T follicular helper cell (primary cell): ENCODE data around the gene LOXL3.
A peak's percentile ranks its signal among the peaks of the same experiment; 100 is the strongest.

Experiments used
- DNase-seq: peaks from one replicate; pipeline ENCODE4 v3.0.0-alpha.2; 2020; ENCODE audit warnings: low read depth

The LOXL3 gene

GRCh38 chr2:74526649-74527230 lies 27.0 kb downstream of the LOXL3 start:
- no peak for DNase-seq

GRCh38 chr2:74525717-74526648 lies 27.8 kb downstream of the LOXL3 start, which contains the start of gene DQX1:
DQX1 (minus strand) TSS chr2:74526231; CDS start chr2:74525729, 502 bp downstream.
- no peak for DNase-seq

- DNase-seq, result no peak
Measured at GRCh38 chr2:74524955-74525716, 28.6 kb downstream of the LOXL3 start.

GRCh38 chr2:74524005-74524404 lies 29.7 kb downstream of the LOXL3 start:
- DNase-seq, result no peak

- DNase-seq, result no peak
Measured at GRCh38 chr2:74522516-74522915, 31.2 kb downstream of the LOXL3 start.

- DNase-seq, result no peak
Measured at GRCh38 chr2:74516650-74517049, 37.1 kb downstream of the LOXL3 start.

GRCh38 chr2:74515981-74516633 lies 37.6 kb downstream of the LOXL3 start:
- peak; percentile 58 for DNase-seq

- DNase-seq, result no peak
Measured at GRCh38 chr2:74515271-74515980, 38.3 kb downstream of the LOXL3 start.

GRCh38 chr2:74514368-74515270 lies 39.1 kb downstream of the LOXL3 start, which contains the start of gene TLX2:
TLX2 (plus strand) TSS chr2:74514450; CDS start chr2:74514807, 357 bp downstream.
- DNase-seq, result no peak

- DNase-seq, result no peak
Measured at GRCh38 chr2:74513605-74514367, 40.0 kb downstream of the LOXL3 start.

GRCh38 chr2:74512744-74513604 lies 40.8 kb downstream of the LOXL3 start:
- no peak for DNase-seq

GRCh38 chr2:74511104-74511989 lies 42.4 kb downstream of the LOXL3 start:
- no peak for DNase-seq

GRCh38 chr2:74510272-74510671 lies 43.5 kb downstream of the LOXL3 start:
- no peak for DNase-seq

- no peak for DNase-seq
Measured at GRCh38 chr2:74507926-74508520, 45.7 kb downstream of the LOXL3 start.

- DNase-seq, result peak; percentile 97
Measured at GRCh38 chr2:74507145-74507925, 46.4 kb downstream of the LOXL3 start, which contains the start of gene PCGF1. PCGF1 (minus strand) TSS chr2:74507695; CDS start chr2:74507668, 27 bp downstream.
